ENCODE results near the gene RALGAPB. TPM values are rescaled to one million over a fixed set of nuclear protein-coding genes. Genes with fewer than 3 reads are reported as not detected.
"Not testable (repeated sequence)": the region's sequence is repeated elsewhere in the genome, so short reads cannot be mapped to it uniquely, and the experiment has no call there.

The RALGAPB gene
- total RNA-seq, 1 donor = 40.6 TPM

DNA sequence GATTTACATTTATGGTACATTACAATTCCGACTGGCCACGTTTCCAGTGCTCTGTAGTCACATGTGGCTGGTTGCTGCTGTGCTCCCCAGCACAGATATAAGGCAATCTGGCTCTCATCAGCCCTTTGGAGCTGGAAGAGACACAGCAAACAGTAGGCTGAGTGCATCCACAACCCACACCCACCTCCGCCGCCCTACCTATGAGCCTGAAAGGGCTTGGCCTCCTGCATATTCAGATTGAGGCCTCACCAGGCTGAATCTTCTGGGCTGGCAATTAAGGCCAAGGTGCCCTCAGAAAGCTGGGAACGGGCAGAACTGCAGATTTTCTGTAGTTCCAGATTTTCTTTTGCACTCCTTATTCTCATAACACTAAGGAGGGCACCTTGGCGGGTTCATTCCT is 34.8 kb upstream of the RALGAPB start:
- Histone ChIP-seq H3K4me1 (ENCODE audit: insufficient read depth, low read length) (peaks cover 17% of the 10 kb centered on the region), H3K27me3 (ENCODE audit: insufficient read depth, low read length) (no peaks in the 10 kb centered on the region), H3K9me3 (ENCODE audit: low read depth, low read length) (no peaks in the 10 kb centered on the region), H3K4me3 (ENCODE audit: low read length) (no peak overlapping the region)

- not testable (repeated sequence) for H3K4me1 ChIP-seq (ENCODE audit: insufficient read depth, low read length); H3K9me3 ChIP-seq (ENCODE audit: low read depth, low read length); H3K27me3 ChIP-seq (ENCODE audit: insufficient read depth, low read length); H3K4me3 ChIP-seq (ENCODE audit: low read length)
These were observed 31.5 kb upstream of the RALGAPB start for GRCh38 chr20:38441110-38441509.

DNA sequence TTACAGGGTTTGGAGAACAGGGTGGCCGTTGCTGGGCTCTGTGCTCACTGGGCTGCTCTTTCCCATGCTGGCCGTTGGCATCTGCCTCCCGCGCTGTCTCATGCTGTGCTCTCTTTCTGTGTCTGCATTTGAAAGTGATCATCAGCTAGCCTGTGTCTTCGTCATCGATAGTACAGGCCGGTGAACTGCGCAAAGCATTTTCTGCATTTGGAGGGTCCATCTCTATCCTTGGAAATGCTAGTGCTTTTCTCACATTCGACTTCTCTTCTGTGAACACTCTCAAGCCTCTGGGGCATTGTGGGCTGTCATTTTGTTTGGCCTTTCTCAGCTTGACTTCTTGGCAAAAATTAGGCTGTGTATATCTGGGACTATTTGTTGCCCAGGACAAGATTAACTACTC is 30.7 kb upstream of the RALGAPB start:
- no peaks in the 10 kb centered on the region for H3K27me3 ChIP-seq (ENCODE audit: insufficient read depth, low read length)
- H3K4me1 ChIP-seq (ENCODE audit: insufficient read depth, low read length) = peaks cover 5% of the 10 kb centered on the region
- no peak overlapping the region for H3K4me3 ChIP-seq (ENCODE audit: low read length)
- no peaks in the 10 kb centered on the region for H3K9me3 ChIP-seq (ENCODE audit: low read depth, low read length)

DNA sequence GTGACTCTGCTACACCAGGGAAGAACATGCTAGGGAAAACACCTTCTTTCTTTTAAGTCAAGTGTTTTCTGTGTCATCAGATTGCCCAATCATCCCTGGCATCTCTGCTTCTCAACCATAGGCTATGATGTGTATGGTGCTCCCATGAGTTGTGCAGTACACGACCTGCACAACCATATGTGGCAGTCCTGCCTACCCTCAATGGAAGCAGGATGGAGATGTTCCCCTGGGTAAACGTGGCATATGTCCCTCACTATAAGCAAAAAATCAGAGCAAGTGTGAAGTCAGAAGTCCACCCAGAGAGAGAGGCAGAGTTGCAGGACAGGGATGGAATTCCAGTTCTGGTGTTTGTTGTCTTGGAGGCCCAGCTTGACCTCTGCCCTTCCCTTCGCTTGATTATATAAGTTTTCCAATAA is 27.3 kb upstream of the RALGAPB start:
- Histone ChIP-seq H3K9me3 (ENCODE audit: low read depth, low read length) (no peaks in the 10 kb centered on the region), H3K4me3 (ENCODE audit: low read length) (no peak overlapping the region), H3K4me1 (ENCODE audit: insufficient read depth, low read length) (peaks cover 21% of the 10 kb centered on the region), H3K27me3 (ENCODE audit: insufficient read depth, low read length) (no peaks in the 10 kb centered on the region)

- H3K27me3 ChIP-seq (ENCODE audit: insufficient read depth, low read length) = no peaks in the 10 kb centered on the region
- peak overlapping the region; percentile 80 for H3K4me3 ChIP-seq (ENCODE audit: low read length)
- H3K9me3 ChIP-seq (ENCODE audit: low read depth, low read length) = no peaks in the 10 kb centered on the region
- H3K4me1 ChIP-seq (ENCODE audit: insufficient read depth, low read length) = peaks cover 21% of the 10 kb centered on the region
These were observed 26.7 kb upstream of the RALGAPB start for GRCh38 chr20:38445901-38446425.

GRCh38 chr20:38446441-38447209 is 26.0 kb upstream of the RALGAPB start:
- no peaks in the 10 kb centered on the region for H3K9me3 ChIP-seq (ENCODE audit: low read depth, low read length)
- H3K27me3 ChIP-seq (ENCODE audit: insufficient read depth, low read length) = no peaks in the 10 kb centered on the region
- H3K4me3 ChIP-seq (ENCODE audit: low read length) = peak overlapping the region; percentile 80
- peaks cover 21% of the 10 kb centered on the region for H3K4me1 ChIP-seq (ENCODE audit: insufficient read depth, low read length)

DNA sequence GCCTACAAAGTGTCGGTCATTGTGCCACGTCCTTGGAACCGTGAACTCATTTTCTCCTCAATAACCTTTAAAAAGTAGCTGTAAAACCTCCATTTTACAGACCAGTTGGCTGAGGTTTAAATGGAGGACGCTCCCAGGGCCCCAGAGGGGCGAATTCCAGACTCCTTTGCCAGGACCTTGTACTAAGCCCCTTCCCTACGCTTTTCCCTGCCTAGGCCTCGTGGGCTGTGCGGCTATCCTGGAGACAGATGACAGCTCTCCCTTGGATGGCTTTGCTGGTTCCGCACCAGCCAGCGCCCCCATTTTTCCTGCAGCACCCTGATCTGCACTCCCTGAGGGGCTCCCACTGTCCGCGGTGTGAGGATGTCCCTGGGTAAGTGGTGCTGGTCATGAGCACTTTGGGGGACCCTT is 25.4 kb upstream of the RALGAPB start:
- H3K4me3 ChIP-seq (ENCODE audit: low read length) = peak overlapping the region; percentile 80
- no peaks in the 10 kb centered on the region for H3K9me3 ChIP-seq (ENCODE audit: low read depth, low read length)
- H3K4me1 ChIP-seq (ENCODE audit: insufficient read depth, low read length) = peaks cover 21% of the 10 kb centered on the region
- H3K27me3 ChIP-seq (ENCODE audit: insufficient read depth, low read length) = no peaks in the 10 kb centered on the region

- Histone ChIP-seq H3K27me3 (ENCODE audit: insufficient read depth, low read length) (no peaks in the 10 kb centered on the region), H3K4me1 (ENCODE audit: insufficient read depth, low read length) (peaks cover 21% of the 10 kb centered on the region), H3K4me3 (ENCODE audit: low read length) (no peak overlapping the region), H3K9me3 (ENCODE audit: low read depth, low read length) (no peaks in the 10 kb centered on the region)
These were observed 24.5 kb upstream of the RALGAPB start for GRCh38 chr20:38447931-38448675.

DNA sequence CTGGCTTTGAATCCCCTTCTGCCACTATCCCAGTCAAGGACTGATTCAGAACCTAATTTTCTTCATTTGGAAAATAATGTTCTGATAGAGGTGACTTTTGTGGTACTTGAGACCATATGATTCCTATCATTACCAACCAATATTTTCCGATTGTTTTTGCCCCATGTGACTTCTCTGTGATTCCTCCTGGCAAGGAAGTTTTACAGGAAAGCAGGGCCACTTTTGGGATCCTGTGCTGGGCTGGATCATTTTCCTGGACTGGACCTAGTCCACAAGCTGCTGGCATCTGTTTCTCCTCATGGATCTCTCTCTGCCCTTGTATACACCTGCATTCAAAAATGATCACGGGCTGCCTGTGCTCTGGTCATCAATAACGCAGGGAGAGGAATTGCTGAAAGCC is 23.6 kb upstream of the RALGAPB start:
- no peaks in the 10 kb centered on the region for H3K9me3 ChIP-seq (ENCODE audit: low read depth, low read length)

DNA sequence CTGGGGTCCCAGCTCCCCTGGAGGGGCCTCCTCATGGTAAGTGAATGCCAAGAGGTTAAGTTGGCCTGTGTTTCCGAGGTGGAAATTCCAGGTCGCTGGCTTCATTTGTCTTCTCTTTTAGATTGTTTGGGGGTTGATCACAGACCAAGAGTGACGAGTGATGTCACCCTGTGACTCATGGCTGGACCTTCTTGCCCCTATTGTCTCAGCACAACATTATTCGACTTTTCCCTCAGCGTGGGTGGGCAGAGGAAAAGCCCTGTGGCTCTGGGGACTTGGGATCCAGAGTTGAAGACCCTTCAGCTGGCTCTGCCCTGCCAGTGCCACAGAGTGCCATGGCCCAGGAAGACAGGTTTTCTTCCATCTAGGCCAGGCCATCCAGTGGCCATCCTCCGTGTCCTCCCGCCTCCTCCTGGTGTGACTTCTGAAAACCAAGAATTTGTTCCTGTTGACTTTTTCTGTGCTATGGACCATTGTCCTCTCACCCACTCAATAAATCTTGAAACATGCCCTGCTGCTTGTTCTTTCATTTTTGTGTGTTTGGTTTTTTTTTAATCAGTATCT is 22.1 kb upstream of the RALGAPB start:
- Histone ChIP-seq H3K4me3 (ENCODE audit: low read length) (no peak overlapping the region), H3K9me3 (ENCODE audit: low read depth, low read length) (no peaks in the 10 kb centered on the region), H3K27me3 (ENCODE audit: insufficient read depth, low read length) (no peaks in the 10 kb centered on the region), H3K4me1 (ENCODE audit: insufficient read depth, low read length) (peaks cover 21% of the 10 kb centered on the region)

More for the DNA sequence above, 23.6 kb upstream of the RALGAPB start:
- Histone ChIP-seq H3K4me1 (ENCODE audit: insufficient read depth, low read length) (peaks cover 21% of the 10 kb centered on the region), H3K4me3 (ENCODE audit: low read length) (no peak overlapping the region), H3K27me3 (ENCODE audit: insufficient read depth, low read length) (no peaks in the 10 kb centered on the region)

DNA sequence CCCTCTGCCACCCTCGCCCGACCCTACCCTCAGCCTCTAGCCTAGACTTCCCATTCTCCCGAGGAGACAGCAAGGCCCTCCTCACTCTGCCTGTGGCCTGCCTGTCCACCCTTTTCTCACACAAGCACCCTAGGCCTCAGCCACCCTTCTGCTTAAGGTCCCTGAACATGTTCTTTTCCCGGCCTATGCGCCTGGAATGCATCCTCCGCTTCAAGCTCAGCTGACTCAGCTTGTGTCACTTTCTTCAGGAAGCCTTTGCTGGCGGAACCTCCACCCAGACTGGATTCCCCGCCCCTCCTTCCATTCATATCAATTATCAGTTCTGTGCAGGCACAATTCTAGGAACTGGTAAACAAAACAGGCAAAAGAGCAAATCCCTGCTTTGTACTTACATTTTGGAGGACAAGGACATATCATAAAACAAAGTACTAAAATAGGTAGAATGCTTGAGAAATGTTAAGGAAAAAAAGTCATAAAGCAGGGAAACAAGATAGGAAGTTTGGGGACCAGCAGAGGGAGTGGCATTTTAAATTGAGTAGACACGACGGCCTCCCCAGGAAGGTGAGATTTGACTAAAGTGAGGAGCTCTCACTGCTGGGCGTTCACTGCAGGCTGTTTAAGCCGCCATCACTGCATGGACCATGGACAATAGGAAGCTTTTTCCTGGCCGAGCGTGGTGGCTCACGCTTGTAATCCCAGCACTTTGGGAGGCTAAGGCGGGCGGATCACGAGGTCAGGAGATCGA is 19.6 kb upstream of the RALGAPB start:
- Histone ChIP-seq H3K27me3 (ENCODE audit: insufficient read depth, low read length) (no peaks in the 10 kb centered on the region), H3K4me1 (ENCODE audit: insufficient read depth, low read length) (peaks cover 5% of the 10 kb centered on the region), H3K4me3 (ENCODE audit: low read length) (no peak overlapping the region), H3K9me3 (ENCODE audit: low read depth, low read length) (no peaks in the 10 kb centered on the region)

- no peaks in the 10 kb centered on the region for H3K4me1 ChIP-seq (ENCODE audit: insufficient read depth, low read length)
- H3K4me3 ChIP-seq (ENCODE audit: low read length) = no peak overlapping the region
- H3K27me3 ChIP-seq (ENCODE audit: insufficient read depth, low read length) = no peaks in the 10 kb centered on the region
- H3K9me3 ChIP-seq (ENCODE audit: low read depth, low read length) = no peaks in the 10 kb centered on the region
These were observed 18.7 kb upstream of the RALGAPB start for GRCh38 chr20:38453941-38454340.

GRCh38 chr20:38454556-38455473 is 17.8 kb upstream of the RALGAPB start:
- H3K4me1 ChIP-seq (ENCODE audit: insufficient read depth, low read length) = no peaks in the 10 kb centered on the region
- H3K27me3 ChIP-seq (ENCODE audit: insufficient read depth, low read length) = no peaks in the 10 kb centered on the region
- no peaks in the 10 kb centered on the region for H3K9me3 ChIP-seq (ENCODE audit: low read depth, low read length)
- no peak overlapping the region for H3K4me3 ChIP-seq (ENCODE audit: low read length)

- Histone ChIP-seq H3K27me3 (ENCODE audit: insufficient read depth, low read length) (no peaks in the 10 kb centered on the region), H3K9me3 (ENCODE audit: low read depth, low read length) (no peaks in the 10 kb centered on the region), H3K4me3 (ENCODE audit: low read length) (no peak overlapping the region), H3K4me1 (ENCODE audit: insufficient read depth, low read length) (no peaks in the 10 kb centered on the region)
These were observed 14.3 kb upstream of the RALGAPB start for GRCh38 chr20:38458314-38458713.

Measured in mononuclear cell (primary cell).